Stimulated activated CD4-positive, alpha-beta T cell treated with anti-CD3 and anti-CD28 coated beads, Interleukin-15, amount 100 ng/mL, for 24 hours (primary cell): ENCODE data around the gene MPZL3.

Experiments
- DNase-seq: peaks from one replicate; pipeline ENCODE4 v3.0.0-alpha.2; 2020

Gene MPZL3

DNA sequence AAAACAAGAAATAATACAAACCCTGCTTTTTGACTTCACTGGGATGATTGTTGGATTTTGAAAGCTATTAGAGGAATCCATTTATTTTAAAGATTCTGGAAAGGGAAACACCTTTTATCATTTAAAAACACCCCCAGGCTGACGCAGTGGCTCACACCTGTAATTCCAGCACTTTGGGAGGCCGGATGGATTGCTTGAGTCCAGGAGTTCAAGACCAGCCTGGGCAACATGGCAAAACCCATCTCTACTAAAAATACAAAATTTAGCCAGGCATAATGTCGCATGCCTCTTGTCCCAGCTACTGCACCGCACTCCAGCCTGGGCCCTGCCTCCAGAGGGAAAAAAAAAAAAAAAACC lies 75.4 kb downstream of the MPZL3 start:
- no peak for DNase-seq
